Measurements from ENCODE around the gene TTC6. TPM values are rescaled to one million over a fixed set of nuclear protein-coding genes. Genes with fewer than 3 reads are reported as not detected.

The TTC6 gene
- total and polyA plus RNA-seq, 2 experiments from 2014 or later: not detected

DNA sequence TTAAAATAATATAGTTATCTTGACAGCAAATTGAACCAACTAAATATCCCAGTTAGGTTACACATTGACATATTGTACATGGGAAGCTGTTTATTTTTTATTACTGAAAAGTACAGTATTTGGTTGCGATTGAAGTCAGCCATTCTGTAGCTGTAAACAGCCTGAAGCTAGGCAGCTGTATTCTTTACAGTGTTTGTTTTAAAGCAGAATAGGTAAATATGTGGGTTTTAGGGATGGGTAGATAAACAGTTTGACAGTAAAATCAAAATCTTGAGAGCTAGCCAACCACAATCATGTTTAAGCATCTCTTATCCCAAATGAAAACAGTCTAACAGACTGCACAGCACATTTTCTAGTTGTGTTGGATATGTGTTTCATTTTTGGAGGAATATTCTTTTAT lies 45.7 kb downstream of the TTC6 start:
- no peak for TF ChIP-seq EZH2phosphoT487 (IDR thresholded peaks at IDR 0.05; ENCODE audit: insufficient read depth, low read depth)
- no peak for TF ChIP-seq EZH2 (IDR thresholded peaks at IDR 0.05; ENCODE audit: insufficient read depth, poor library complexity, severe bottlenecking)
- DNase-seq: no peak
- in situ Hi-C loops (cut with MboI): no loop called here

DNA sequence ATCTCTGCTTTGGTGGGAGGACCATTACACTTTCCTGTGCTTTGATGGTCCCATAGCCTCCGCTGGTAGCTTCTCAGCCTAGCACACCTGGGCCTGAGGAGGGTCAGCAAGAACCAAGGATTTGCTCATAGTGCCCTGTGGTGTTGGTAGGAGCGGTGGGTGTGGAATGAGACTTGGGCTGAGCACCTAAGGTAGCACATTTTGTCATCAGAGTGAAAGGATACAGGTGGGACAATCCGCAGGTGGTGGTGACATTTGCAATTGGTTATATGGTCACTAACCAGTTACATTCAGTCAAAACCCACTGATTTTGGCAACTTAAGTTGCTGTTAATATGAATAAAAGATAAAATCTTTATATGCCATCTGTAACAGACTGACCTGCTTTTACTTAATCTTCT lies 46.7 kb downstream of the TTC6 start:
- 23 to 40% methylated on average over 3 of the region's 3 CpGs for WGBS, 2 experiments (ENCODE audit: low coverage in 1 of 2, low lambda C conversion rate in 2 of 2, missing lambda C conversion rate in 2 of 2)
- H3K9me2 ChIP-seq (ENCODE audit: insufficient read depth): no peaks in the 10 kb centered on the region

More for the DNA sequence above, 45.7 kb downstream of the TTC6 start:
- H3K9me2 ChIP-seq (ENCODE audit: insufficient read depth): no peaks in the 10 kb centered on the region
- H3F3A ChIP-seq (ENCODE audit: insufficient read depth): no peaks in the 10 kb centered on the region
- H3K9me3 ChIP-seq (ENCODE audit: low read depth): no peaks in the 10 kb centered on the region
- H3K9ac ChIP-seq: no peak overlapping the region
- H3K4me3 ChIP-seq: no peak overlapping the region
- H3K36me3 ChIP-seq (ENCODE audit: low read depth): no peaks in the 10 kb centered on the region
- no peaks in the 10 kb centered on the region for H3K4me1 ChIP-seq (ENCODE audit: insufficient read depth)
- no peaks in the 10 kb centered on the region; the same call in 1 of the 2 replicates for H3K27me3 ChIP-seq (replicated peaks; ENCODE audit: insufficient read depth)
- 26 to 41% methylated on average over 1 of the region's 1 CpG for WGBS, 2 experiments (ENCODE audit: low coverage in 1 of 2, low lambda C conversion rate in 2 of 2, missing lambda C conversion rate in 2 of 2)
- no peak overlapping the region for H2AFZ ChIP-seq
- no peak overlapping the region for H3K4me2 ChIP-seq (ENCODE audit: unreplicated experiment)
- H3K27ac ChIP-seq: no peak overlapping the region
- H3K79me2 ChIP-seq (ENCODE audit: insufficient read depth): no peaks in the 10 kb centered on the region
- H4K20me1 ChIP-seq (ENCODE audit: insufficient read depth): no peaks in the 10 kb centered on the region

DNA sequence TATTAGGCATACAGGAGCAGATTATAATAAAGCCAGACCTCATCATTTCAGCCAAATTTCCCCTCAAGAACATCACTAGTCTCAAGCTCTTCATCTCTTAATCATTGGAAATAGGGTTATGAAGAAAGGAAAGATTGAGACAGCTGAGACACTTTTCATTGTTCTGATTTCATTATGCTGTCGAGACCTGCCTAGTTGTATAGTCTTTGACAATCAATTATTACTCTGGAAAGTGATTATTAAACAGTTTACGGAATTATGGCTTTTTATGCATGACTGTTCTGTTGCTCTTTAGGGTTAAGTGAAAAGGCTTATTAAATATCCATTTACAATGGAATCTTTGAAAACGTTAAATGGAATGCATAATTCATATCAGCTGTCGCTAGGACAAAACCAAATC lies 48.3 kb downstream of the TTC6 start:
- 24 to 29% methylated on average over 4 of the region's 4 CpGs for WGBS, 2 experiments (ENCODE audit: low coverage in 1 of 2, low lambda C conversion rate in 2 of 2, missing lambda C conversion rate in 2 of 2)
- DNase-seq: no peak
- Histone ChIP-seq H3K9me2 (ENCODE audit: insufficient read depth) (no peaks in the 10 kb centered on the region), H3F3A (ENCODE audit: insufficient read depth) (no peaks in the 10 kb centered on the region), H3K27ac (no peak overlapping the region), H3K9ac (no peak overlapping the region), H3K4me1 (ENCODE audit: insufficient read depth) (no peaks in the 10 kb centered on the region), H3K4me3 (no peak overlapping the region), H2AFZ (no peak overlapping the region), H3K4me2 (ENCODE audit: unreplicated experiment) (no peak overlapping the region), H4K20me1 (ENCODE audit: insufficient read depth) (no peaks in the 10 kb centered on the region), H3K27me3 (replicated peaks; ENCODE audit: insufficient read depth) (no peaks in the 10 kb centered on the region; the same call in 1 of the 2 replicates), H3K9me3 (ENCODE audit: low read depth) (no peaks in the 10 kb centered on the region), H3K36me3 (ENCODE audit: low read depth) (no peaks in the 10 kb centered on the region), H3K79me2 (ENCODE audit: insufficient read depth) (no peaks in the 10 kb centered on the region)
- no peak for TF ChIP-seq EZH2 (IDR thresholded peaks at IDR 0.05; ENCODE audit: insufficient read depth, poor library complexity, severe bottlenecking)
- TF ChIP-seq EZH2phosphoT487 (IDR thresholded peaks at IDR 0.05; ENCODE audit: insufficient read depth, low read depth): no peak
- in situ Hi-C loops (cut with MboI): no loop called here

More for the DNA sequence above, 46.7 kb downstream of the TTC6 start:
- Histone ChIP-seq H3K36me3 (ENCODE audit: low read depth) (no peaks in the 10 kb centered on the region), H3K27me3 (replicated peaks; ENCODE audit: insufficient read depth) (no peaks in the 10 kb centered on the region; the same call in 1 of the 2 replicates), H3K27ac (no peak overlapping the region), H3K79me2 (ENCODE audit: insufficient read depth) (no peaks in the 10 kb centered on the region), H3K9me3 (ENCODE audit: low read depth) (no peaks in the 10 kb centered on the region), H3F3A (ENCODE audit: insufficient read depth) (no peaks in the 10 kb centered on the region), H3K4me1 (ENCODE audit: insufficient read depth) (no peaks in the 10 kb centered on the region), H2AFZ (no peak overlapping the region), H3K4me2 (ENCODE audit: unreplicated experiment) (no peak overlapping the region), H3K4me3 (no peak overlapping the region), H3K9ac (no peak overlapping the region), H4K20me1 (ENCODE audit: insufficient read depth) (no peaks in the 10 kb centered on the region)
- in situ Hi-C loops (cut with MboI): no loop called here
- TF ChIP-seq EZH2 (IDR thresholded peaks at IDR 0.05; ENCODE audit: insufficient read depth, poor library complexity, severe bottlenecking): no peak
- TF ChIP-seq EZH2phosphoT487 (IDR thresholded peaks at IDR 0.05; ENCODE audit: insufficient read depth, low read depth): no peak
- no peak for DNase-seq

Other genes starting within 250 kb of the TTC6 start
- gene FOXA1, start 380 bp upstream of the TTC6 start, total RNA-seq (2014; rRNA removed; shearing (Covaris generic)): not detected in 2 replicates
- 0.10 TPM in 1 of 2 replicates, not detected in the other for gene FOXA1, start 380 bp upstream of the TTC6 start, polyA plus RNA-seq (2016; fragmentation: Nextera tagmentation; extraction: Ambion mirVana)